Measurements from ENCODE around the gene NKX2-4.

DNA sequence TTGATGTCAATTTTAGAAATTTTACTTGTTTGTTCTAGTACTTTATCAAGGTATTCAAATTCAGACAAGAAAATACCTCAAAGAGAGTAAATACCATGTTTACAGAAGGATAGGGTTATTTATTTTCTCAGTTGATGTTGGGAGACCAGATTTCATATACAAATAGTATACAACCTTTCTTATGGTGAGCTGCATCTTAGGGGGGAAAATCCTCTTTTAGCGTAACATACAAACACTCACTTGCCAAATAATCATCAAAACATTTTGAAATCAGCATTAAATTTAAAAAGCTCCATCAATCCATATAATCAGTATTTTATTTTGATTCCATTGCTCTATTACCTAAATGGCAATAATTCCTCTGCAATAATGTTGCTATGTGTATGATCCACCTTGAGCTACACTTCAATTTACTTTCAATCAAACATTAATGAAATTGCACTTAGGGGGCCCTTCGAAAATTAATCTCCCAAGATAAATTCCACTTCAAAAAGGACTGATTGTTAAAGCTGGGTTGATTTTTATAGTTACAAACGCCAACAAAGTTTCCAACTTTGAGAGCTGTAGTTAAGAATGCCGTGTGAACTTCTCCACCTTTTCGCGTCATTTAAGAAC lies 2.2 kb downstream of the NKX2-4 start:
- TF ChIP-seq POLR2AphosphoS5 (IDR thresholded peaks at IDR 0.05), result no peak
- TF ChIP-seq, protein P1, sequence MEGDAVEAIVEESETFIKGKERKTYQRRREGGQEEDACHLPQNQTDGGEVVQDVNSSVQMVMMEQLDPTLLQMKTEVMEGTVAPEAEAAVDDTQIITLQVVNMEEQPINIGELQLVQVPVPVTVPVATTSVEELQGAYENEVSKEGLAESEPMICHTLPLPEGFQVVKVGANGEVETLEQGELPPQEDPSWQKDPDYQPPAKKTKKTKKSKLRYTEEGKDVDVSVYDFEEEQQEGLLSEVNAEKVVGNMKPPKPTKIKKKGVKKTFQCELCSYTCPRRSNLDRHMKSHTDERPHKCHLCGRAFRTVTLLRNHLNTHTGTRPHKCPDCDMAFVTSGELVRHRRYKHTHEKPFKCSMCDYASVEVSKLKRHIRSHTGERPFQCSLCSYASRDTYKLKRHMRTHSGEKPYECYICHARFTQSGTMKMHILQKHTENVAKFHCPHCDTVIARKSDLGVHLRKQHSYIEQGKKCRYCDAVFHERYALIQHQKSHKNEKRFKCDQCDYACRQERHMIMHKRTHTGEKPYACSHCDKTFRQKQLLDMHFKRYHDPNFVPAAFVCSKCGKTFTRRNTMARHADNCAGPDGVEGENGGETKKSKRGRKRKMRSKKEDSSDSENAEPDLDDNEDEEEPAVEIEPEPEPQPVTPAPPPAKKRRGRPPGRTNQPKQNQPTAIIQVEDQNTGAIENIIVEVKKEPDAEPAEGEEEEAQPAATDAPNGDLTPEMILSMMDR (IDR thresholded peaks at IDR 0.05), result no peak

All from esophagus muscularis mucosa (tissue), 3 donors.